ENCODE measurements around the gene TRIML2.

GRCh38 chr4:188132232-188132631 lies 22.8 kb upstream of the TRIML2 start:
- TF ChIP-seq KDM1A (CRISPR knock-in tag; IDR thresholded peaks at IDR 0.05): no peak
- no peak for TF ChIP-seq HOXA9 (CRISPR knock-in tag; IDR thresholded peaks at IDR 0.05; ENCODE audit: borderline replicate concordance)
- no peak for TF ChIP-seq ZNF547 (CRISPR knock-in tag; IDR thresholded peaks at IDR 0.05)
- TF ChIP-seq ZNF274 (CRISPR knock-in tag; IDR thresholded peaks at IDR 0.05): no peak
- no peak for TF ChIP-seq GABPA (IDR thresholded peaks at IDR 0.05; ENCODE audit: low read depth, low read length)
- no peak for TF ChIP-seq GABPA (CRISPR knock-in tag; IDR thresholded peaks at IDR 0.05; ENCODE audit: low read depth)
- no peak for TF ChIP-seq KLF9 (CRISPR knock-in tag; IDR thresholded peaks at IDR 0.05; ENCODE audit: low read depth)
- no peak for TF ChIP-seq MXI1 (IDR thresholded peaks at IDR 0.05; ENCODE audit: borderline replicate concordance, low read depth, low read length)

Data from HepG2 (cell line).